Left renal pelvis (tissue), 4 donors: ENCODE results near the gene NFASC. TPM values are rescaled to one million over a fixed set of nuclear protein-coding genes. Genes with fewer than 3 reads are reported as not detected.

ENCODE experiments used
- polyA plus RNA-seq, 4 donors: library from polyadenylated mRNA; unstranded; fragments of 120-200 nt; gene quantifications; one replicate each; pipeline ENCODE4 v1.2.1, GENCODE V29; 2013; ENCODE audit not compliant: insufficient read length in 4 of 4

Gene NFASC
- polyA plus RNA-seq, 4 donors: 5.7 to 32.2 (median 13.9) TPM

Other genes with a start within 250 kb of the NFASC start
- gene LRRN2, start 185.1 kb upstream of the NFASC start, polyA plus RNA-seq: 10 to 100 TPM; 11.1 to 26.3 (median 12.5) TPM
- 1 to 10 TPM in 1 of 4 donors, under 1 TPM in 3; 0.67 to 1.6 (median 0.78) TPM for gene CNTN2, start 172.3 kb downstream of the NFASC start, polyA plus RNA-seq
- gene TMEM81, start 213.6 kb downstream of the NFASC start, polyA plus RNA-seq: 1 to 10 TPM; 2.9 to 5.1 (median 3.5) TPM